Activated CD4-positive, CD25-positive, alpha-beta regulatory T cell treated with anti-CD3 and anti-CD28 coated beads, Interleukin-2, amount 50 U/mL, for 24 hours (primary cell): ENCODE measurements around the gene SART1.

Source experiments
- ATAC-seq, 2 donors: fragments of 150-1000 bp; cut with Tn5 transposase; one replicate each; pipeline ENCODE4 v1.10.0; 2021; ENCODE audit warnings: mild to moderate bottlenecking in 1 of 2, moderate library complexity in 1 of 2

The SART1 gene, protein sequence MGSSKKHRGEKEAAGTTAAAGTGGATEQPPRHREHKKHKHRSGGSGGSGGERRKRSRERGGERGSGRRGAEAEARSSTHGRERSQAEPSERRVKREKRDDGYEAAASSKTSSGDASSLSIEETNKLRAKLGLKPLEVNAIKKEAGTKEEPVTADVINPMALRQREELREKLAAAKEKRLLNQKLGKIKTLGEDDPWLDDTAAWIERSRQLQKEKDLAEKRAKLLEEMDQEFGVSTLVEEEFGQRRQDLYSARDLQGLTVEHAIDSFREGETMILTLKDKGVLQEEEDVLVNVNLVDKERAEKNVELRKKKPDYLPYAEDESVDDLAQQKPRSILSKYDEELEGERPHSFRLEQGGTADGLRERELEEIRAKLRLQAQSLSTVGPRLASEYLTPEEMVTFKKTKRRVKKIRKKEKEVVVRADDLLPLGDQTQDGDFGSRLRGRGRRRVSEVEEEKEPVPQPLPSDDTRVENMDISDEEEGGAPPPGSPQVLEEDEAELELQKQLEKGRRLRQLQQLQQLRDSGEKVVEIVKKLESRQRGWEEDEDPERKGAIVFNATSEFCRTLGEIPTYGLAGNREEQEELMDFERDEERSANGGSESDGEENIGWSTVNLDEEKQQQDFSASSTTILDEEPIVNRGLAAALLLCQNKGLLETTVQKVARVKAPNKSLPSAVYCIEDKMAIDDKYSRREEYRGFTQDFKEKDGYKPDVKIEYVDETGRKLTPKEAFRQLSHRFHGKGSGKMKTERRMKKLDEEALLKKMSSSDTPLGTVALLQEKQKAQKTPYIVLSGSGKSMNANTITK

DNA sequence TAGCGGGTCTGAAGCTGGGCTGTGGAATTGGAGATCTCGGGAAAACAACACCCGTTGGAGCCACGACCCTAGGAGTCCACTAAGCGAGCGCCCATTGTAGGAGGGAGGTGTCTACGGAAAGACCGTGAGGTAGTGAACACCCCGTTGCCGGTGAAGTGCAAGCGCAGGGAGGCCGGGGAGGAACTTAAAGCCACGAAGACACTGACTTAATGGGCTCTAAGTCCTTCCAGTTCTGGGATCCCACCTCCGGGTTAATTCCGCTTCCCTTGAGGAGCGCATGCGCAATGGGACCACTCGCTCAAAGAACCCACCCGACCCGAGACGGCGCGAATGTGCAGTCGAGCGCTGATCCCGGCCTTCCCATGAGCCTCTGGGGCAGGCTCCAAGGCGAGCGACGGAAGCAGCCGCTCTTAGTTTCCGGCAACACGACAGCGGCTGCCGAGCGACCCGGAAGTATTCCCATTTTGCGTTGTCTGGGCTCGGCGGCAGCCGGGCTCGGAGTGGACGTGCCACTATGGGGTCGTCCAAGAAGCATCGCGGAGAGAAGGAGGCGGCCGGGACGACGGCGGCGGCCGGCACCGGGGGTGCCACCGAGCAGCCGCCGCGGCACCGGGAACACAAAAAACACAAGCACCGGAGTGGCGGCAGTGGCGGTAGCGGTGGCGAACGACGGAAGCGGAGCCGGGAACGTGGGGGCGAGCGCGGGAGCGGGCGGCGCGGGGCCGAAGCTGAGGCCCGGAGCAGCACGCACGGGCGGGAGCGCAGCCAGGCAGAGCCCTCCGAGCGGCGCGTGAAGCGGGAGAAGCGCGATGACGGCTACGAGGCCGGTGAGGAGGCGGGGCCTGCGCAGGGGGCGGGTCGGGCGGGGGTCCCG, at the start of gene SART1:
TSS of gene SART1 (plus strand) at position 468 of the 874 bp plus-strand sequence. CDS start at position 515, 47 bp downstream.
- peak; percentile 93 to 94 for ATAC-seq

DNA sequence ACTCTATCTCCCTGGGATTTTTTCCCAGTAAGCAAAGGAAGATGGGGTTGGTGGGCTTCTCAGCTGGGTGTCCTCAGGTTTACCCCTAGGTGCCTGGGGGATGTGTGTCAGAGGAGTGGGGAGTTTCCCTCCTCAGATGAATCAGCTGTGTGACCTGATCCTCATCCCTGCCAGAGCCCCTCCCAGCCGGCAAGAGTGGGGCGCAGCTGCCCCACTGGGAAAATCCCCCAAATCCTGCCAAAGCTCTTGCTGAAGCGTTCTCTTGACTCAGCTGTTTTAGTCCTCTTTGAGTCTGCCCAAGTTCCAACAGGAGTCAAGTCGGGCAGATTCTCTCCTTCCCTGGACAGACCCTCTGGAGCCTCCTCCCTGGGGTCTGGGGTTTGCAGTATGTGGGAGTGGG, 48.7 kb upstream of the SART1 start:
- no peak for ATAC-seq

DNA sequence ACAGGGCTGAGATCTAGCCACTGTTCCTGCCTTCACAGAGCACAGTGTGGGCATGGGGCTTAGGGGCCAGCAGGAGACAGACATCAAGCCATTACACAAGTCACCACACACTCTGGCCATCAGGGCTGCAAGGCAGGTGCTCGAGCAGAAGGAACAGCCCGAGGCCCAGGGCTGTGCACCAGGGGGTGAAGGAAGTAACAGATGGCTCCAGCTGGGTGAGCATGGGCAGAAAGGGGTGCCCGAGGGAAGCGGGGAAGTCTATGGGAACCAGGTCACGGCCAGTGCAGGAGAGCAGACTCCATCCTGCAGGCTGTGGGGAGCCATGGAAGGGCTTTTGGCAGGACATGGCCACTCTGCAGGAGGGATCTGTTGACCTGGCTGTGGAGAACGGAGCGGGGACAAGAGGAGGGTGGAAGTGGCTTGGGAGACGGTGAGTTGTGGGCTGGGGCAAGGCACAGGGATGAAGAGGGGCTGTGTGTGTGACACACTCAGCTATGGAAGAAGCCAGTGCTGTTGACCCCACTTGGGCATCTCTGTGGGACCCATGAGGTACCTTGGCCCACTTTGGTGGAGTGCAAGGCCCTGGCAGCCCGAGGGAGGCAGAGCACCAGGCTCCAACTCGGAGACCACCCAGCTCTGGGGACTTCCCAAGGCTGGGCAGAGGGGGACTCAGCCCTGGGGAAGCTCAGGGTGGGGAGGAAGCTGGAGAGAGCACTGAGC, 46.3 kb upstream of the SART1 start:
- no peak for ATAC-seq

DNA sequence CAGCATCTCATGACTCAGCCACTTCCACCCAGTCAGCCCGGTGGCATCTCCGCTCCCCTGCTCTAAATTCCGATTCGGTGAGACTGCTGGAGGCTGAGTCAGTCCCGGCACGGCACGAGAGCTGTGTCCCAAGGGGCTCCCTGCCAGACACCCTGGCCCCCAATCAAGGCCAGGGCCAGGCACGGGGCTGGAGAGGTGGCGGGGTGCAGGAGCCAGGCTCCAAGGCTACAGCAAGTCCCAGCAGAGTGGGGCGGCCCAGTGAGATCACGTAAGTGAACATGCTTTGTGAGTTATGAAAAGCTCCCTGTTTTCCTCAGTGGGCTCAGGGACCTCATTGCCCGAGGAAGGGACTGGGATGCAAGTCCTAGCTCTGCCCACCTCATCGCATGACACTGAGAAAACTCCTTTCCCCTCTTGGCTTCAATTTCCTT, 45.7 kb upstream of the SART1 start:
- no peak for ATAC-seq

DNA sequence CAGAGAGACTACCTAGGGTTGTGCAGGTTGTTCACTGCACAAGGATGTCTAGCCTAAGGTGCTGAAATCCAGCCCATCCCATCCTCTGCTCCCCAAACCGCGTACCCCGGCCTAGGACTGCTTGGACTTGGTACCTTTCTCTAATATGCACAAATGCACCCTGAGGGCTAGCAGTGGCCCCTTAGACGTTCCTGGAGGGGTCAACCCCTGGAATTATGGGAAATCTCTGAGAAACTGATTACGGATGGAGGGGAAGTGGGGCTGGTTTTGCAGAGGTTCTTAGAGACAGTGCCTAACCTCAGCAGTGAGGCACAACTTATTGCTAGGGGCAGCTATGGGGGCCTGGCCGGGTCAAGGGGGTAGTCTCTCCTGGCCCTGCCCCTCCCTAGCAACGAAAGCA, 45.1 kb upstream of the SART1 start:
- no peak for ATAC-seq

DNA sequence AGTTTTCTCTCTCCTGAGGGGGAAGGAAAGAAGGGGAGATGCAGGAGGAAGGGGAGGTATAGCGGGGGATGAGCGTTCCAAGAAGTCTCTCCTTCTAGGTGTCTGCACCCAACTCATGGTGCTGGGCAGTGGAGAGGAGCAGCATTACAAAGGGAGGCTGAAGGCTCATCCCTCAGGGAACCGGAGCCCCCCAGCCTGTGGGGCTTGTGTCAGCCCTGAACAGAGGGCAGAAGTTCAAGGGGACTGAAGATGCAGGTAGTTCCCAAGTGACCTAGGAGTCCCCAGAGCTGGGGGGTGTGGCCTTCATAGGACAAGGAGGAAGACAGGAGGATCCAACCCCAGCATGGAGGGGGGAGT, 44.5 kb upstream of the SART1 start:
- ATAC-seq: no peak

DNA sequence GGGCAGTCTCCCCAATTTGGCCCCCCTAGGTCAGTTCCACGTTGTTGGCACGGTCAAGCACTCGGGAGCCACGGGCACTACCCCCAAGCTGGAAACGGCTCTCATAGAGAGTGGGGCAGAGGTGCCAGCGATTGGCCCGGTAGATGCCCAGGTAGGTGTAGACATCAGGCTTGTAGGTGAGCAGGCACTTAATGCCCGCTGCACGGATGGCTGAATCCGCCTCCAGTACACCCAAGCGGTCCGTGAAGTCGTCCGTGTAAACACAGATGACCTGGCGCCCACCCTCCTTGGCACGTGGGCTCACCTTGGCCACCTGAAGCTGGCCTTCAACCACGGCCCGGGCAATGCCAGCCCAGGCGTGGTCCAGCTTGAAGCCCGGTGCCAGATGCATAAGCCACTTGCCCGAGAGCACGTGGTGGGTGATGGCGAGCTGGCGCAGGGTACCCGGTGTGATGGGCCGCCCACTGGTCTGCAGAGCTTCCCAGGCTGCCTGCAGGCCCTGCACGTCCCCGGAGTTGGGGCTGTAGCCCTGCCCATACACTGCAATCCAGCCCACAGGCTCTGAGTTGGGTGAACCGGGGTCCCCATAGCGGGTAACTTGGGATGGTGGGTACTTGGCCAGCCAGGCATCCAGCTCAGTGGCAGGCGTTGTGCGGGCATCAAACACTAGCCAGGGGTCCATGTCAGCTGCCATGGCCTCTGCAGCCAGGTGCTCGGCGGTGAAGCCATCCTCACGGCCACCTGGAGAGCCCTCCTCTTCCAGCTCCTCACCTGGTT, 43.9 kb upstream of the SART1 start:
- ATAC-seq: no peak

DNA sequence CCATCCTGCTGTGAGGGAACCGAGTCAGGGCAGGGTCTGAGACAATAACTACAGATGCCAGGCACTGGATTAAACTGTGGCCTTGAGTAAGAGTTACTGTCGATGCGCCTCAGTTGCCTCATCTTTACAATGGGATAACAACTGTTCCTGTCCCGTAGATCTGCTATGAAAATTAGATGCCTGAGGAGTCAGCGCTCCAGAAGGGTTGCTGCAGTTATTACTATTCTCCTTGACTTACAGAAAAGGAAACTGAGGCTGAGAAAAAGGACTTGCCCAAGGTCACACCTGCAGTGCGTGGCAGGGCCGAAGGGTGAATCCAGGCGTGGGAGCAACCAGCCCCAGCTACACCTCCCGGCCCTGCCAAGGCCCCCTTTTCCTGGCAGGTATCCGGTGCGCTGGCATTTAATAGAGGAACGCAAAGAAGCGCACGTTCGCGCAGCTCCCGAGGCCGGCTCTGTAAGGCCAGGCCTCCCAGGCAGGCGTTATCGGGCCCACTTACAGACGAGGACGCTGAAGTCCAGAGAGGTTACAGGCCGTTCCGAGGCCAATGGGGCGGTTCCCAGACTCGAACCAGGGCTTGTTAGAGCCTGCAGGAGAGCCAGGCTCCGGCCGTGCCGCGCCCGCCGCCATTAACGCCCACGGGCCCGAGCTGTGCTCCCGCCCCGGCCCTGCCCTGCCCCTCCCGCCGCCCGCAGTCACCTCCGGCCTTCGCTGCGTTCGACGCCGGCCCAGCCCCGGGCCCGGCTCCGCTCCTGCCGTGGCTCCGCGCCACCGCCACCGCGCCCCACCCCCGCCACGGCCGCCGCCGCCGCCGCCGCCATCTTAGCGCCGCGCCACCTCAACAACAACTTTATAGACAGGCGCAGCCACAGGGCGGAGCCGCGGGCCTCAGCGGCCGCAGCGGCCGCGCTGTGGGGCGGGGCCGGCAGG, 43.1 kb upstream of the SART1 start, which contains the start of gene C11orf68:
TSS of gene C11orf68 (minus strand) at position 852 of the 930 bp plus-strand sequence. CDS start at position 821, 31 bp downstream.
- peak; percentile 71 to 74 for ATAC-seq

DNA sequence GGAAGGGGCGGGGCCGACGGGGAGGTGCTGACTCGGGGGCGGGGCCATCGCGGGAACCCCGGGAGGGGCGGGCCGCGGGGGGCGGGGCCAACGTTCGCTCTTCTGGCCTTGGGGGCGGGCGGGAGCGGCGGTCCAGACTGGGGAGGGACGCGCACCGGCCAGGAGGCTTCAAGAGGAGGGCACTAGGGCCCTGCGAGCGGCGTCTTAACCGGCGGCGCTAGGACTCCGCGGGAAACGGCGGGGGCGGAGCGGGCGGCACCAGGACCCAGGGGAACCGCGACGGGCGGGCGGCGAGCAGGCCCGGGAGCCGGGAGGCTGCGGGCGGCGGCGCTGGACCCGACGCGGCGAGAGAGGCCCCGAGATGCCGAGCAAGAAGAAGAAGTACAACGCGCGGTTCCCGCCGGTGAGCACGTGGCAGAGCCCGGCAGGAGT, 42.4 kb upstream of the SART1 start, which contains the start of gene DRAP1:
TSS of gene DRAP1 (plus strand) at position 286 of the 432 bp plus-strand sequence. CDS start at position 362, 76 bp downstream.
- ATAC-seq: peak; percentile 94 to 96

DNA sequence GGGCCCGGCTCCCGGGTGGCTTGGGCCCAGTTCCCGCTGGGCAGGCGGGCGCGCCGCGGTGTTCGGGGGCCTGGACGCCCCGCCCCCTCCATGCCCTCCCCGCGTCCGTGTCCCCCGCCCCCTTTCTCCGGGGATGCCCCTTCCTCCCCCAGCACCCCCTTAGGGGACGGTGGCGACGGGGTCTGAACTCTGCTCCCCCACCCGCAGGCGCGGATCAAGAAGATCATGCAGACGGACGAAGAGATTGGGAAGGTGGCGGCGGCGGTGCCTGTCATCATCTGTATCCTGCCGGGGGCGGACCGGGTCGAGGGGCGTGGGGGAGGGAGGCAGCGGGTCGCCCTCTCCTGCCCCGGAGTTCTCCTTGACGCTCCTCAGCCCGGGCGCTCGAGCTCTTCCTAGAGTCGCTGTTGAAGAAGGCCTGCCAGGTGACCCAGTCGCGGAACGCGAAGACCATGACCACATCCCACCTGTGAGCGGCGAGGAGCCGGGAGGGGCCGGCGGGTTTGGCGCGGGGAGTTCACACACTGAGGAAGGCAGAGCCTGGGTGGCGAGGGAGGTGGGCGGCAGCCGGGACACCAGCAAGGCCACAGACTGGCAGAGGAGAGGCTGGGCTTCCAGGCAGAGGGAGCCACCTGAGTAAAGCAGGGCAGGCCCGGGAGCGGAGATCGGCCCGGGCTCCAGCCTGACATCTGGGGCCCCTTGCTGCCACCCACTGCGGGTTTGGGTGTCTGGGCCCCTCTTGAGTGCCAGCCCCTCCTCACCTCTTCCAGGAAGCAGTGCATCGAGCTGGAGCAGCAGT, 41.8 kb upstream of the SART1 start:
- peak; percentile 35 to 44 for ATAC-seq

DNA sequence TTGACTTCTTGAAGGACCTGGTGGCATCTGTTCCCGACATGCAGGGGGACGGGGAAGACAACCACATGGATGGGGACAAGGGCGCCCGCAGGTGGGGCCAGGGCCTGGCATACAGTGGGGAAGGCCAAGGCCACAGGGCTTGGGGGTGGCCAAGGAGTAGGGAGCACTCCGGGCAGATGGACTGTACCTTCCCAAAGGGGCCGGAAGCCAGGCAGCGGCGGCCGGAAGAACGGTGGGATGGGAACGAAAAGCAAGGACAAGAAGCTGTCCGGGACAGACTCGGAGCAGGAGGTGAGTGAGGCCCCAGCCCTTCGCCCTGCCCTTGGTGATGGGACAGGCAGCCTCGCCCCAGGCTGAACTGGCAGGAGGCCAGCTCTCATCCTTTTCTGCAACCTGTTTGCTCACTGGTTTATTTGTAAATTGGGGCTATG, 41.1 kb upstream of the SART1 start:
- ATAC-seq: no peak

DNA sequence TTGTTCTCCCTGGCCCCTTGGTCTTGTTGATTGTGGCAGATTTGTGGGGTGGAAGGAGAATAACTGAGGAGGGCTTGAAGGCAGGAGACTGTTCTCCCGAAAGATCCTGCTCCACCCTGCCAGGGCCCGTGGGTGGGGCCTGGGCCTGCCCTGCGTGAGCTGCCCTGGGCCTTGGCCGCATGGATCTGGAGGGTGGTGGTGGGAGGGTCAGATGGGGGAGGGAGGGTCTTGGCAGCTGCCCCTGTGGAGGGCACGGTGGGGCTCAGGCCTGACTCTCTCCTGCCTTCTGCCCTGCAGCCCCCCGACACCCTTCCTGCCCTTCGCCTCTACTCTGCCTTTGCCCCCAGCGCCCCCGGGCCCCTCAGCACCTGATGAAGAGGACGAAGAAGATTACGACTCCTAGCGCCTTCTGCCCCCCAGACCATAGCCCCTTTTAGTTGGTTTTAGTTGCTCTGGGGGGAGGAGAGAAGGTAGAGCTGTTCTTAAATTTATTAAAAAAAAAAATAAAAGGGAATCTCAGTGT, 40.4 kb upstream of the SART1 start:
- no peak for ATAC-seq

DNA sequence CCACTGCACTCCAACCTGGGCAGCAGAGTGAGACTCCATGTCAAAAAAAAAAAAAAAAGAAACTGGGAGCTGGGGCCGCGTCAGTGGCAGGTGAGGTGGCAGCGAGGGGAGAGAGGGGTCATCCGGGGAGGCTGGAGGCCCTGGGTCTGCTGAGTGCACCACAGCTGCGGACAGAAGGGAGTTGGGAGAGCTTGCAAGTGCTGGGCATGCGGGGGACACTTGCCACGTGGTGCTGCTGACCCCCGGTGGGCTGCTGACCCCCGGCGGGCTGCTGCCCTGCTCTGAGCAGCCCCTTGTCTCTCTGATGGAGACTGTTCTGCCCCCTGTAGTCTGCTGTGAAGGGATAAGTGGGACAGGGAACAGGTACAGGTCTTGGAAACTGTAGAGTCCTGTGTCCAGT, 39.7 kb upstream of the SART1 start:
- no peak for ATAC-seq

DNA sequence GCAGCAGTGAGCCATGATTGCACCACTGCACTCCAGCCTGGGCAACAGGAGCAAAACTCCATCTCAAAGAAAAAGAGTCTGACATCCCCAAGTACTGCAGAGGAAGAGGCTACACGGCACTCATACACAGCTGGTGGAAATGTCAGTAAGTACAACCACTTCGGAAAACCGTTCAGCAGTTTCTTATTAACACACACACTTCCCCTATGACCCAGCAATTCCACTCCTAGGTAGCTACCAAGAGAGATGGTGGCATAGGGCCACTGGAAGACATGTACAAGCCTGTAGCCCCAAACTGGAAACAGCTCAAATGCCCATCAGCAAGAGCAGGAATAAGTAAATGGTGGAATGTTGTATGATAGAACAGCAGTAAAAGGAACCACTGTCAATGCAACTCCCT, 39.0 kb upstream of the SART1 start:
- ATAC-seq: no peak

DNA sequence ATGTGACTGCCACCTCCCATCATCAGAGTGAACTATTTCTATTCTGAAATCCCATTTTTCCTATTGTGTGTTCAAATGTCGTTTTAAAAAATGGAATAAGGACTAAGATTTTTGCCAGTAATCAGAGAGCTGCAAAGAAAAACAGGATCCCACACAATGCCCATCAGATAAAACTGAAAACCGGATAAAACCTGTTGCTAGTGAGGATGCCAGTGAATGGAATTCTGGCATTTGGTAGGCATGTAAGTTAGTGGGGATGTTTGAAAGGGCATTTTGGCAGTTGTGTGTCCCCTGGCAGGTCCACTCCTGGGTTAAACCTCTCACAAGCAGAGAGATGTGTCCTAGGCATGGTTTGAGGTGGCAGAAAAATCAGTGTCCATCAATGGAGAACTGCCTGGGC, 36.1 kb upstream of the SART1 start:
- ATAC-seq: no peak

DNA sequence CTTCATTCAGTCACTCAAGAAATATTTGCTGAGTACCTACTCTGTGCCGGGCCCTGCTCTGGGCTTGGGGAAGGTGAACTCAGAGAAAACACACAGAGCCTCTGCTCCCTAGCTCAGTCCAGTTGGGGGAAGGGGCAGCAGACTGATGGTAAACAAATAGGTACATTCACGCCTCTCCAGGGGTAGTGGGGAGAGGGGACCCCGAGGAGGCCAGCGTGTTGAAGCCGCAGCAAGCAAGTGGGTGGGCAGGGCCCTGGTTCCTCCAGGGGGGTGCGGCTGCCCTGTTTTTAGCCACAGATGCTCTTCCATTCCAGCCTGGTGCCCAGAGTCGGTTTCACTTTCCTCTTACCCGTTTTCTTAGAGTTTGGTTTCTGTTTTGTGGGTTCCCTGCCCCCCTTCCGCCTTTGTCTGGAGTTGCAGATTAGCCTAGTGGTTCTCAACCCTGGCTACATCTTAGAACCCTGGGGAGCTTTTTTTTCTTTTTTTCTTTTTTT, 33.6 kb upstream of the SART1 start:
- peak; percentile 91 to 94 for ATAC-seq

DNA sequence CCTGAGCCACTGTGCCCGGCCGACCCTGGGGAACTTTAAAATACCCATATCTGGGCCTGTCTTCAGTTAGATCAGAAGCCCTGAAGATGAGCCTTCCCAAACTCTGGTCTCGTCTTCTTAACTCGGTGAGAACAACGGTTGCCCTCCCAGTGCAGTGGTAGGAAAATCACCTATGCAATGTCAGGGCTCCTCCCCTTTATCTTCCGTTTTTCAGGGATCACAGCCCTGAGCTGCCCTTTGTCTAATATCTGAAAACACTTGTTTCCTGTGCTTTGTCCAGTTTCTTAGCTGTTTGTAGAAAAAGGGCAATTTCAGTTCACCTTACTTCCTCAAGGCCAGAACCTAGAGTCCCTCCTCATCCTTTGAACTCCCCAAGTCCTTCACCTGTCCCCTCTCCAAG, 32.9 kb upstream of the SART1 start:
- ATAC-seq: no peak

DNA sequence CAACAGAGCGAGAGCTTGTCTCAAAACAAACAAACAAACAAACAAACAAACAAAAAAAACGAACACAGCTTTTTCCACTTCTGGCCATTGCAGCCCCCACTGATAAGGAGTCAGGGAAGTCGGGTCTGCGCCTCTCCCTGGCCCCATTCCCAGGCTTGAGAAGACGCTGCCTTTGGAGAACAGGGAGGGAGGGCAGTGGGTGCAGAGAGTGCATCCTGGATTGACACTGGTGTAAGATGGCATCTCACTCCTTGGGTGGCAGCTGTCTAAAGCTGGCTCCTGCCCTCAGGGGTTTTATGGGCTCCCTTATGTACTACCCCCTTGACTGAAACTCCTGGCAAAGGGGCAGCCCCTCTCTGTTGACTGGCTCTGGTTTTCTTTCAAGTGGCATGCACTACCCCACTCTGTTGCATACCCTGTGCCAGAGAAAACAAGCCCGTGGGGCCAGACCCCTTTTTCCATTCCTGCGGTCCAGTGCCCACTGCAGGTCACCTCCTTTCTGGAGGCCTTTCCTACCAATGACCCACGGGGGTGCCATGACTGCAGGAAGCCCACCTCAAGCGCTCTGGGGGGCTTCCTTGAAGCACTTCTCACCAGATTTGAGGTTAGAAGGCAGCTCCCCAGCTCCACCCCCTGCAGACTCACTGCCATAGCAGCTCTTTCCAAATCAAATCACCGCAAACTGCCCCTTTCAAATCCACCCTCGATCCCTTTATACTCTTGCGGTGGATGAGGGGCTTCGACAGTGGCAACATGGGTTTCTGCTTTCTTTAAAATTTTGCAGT, 29.6 kb upstream of the SART1 start:
- no peak for ATAC-seq
